NK-92 (cell line): Measurements from ENCODE around the gene DIDO1.

Experiments
- DNase-seq: peaks from one replicate; lab custom pipeline; 2025; ENCODE audit not compliant: unreplicated experiment; lab: John Stamatoyannopoulos, UW

Gene DIDO1

DNA sequence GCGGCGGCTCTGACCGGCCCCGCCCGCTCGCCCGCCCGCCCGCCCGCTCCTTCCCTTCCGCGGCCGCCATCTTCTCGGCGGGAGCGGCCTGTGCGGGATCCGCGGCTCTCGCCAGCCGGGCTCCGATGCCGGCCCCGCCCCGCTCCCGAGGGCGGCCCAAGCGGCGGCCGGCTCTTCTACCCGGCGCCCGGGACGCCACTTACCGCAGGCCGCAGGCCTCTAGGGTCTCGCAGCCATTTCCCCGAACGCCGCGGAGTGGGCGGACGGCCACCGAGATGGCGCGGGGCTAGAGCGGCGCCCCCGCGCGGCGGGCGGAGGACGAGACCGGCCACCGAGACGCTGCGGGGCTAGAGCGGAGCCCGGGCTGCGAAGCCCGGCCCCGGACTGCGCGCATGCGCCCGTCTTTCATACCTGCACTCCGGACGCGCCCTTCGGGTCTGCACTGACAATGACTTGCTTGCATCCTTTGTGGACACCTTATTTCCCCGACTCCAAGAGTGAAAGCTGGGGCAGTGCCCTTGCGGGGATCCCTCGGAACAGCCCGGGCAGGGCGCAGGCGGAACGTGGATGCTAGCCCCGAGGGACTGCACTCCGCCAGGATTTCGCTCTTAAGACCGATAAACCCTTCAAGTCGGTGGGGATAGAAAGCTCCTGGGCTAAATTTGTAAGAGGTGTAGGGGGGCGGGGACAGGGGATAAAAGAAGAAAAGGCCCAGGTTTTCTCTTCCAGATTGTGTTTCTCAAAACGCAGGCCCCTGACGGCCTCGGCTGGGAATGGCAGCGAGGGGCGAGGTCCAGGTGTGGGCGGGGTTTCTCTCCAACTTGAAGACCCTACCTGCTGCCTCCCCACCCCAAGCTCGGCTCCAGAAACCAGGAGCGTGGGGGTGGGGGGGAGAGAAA, at the start of gene DIDO1:
DIDO1 (minus strand) TSS at position 277 of the 899 bp plus-strand sequence.
- DNase-seq = no peak

DNA sequence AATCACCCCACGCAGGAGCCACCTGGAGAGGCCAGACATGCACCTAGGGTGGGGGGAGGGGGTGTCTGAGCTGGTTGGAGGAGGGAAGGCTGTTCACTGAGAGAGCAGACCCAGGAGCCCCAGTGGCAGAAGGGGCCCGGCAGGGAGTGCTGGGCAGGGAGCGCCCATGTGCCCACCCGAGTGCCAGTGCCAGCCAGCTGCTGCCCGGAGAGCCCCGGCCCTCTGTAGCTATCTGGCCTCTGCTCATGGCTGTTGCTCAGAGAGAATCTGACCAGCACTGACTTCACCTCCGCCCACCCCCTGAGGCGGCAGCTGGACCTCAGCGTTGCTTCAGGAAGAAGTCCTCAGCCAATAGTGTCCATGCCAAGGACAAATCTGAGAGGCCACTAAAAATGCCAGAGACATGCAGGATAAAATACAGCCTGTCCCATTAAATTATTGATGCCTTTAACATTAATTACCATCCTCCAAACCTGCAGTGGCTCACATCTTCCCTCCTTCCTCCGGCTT, 49.0 kb upstream of the DIDO1 start:
- DNase-seq = no peak

DNA sequence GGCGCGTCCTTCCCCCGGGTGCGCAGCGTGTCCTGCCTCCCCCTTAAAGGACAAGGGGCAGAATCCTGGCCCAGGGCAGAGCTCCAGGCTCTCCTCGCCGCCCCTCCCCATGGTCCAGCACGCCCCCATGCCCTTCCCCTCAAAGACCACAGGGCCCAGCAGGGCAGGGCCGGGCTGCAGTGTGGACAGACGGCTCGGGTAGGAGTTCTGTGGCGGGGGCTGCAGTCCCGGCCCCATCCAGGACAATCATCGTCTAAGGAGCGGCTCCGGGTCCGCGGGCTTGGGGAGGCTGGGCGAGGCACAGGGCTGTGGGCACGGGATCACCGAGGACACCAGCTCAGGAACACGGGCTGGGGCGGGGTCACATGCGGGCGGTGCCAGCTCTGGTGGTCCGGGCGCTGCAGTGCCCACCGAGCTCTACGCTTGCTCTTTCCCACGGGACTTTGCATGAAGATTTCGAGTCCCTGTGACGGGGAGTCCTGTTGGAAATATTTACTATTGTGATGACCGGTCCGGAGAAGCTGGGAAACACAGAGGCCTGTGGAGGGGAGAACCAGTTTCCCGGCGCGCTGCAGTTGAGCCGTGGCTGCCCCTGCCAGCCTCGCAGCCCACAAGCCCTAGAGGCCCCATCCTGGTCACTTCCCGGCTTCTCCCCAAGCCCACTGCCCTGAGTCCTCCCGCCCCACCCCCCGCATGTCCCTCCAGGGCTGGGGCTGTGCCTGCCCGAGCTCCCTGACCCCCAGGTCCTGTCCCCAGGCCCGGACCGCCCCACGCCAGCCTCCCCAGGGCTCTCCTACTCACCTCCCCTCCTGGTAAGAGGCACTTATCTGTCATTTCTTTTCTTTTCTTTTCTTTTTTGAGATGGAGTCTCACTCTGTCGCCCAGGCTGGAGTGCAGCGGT, 46.8 kb upstream of the DIDO1 start:
- DNase-seq = no peak

DNA sequence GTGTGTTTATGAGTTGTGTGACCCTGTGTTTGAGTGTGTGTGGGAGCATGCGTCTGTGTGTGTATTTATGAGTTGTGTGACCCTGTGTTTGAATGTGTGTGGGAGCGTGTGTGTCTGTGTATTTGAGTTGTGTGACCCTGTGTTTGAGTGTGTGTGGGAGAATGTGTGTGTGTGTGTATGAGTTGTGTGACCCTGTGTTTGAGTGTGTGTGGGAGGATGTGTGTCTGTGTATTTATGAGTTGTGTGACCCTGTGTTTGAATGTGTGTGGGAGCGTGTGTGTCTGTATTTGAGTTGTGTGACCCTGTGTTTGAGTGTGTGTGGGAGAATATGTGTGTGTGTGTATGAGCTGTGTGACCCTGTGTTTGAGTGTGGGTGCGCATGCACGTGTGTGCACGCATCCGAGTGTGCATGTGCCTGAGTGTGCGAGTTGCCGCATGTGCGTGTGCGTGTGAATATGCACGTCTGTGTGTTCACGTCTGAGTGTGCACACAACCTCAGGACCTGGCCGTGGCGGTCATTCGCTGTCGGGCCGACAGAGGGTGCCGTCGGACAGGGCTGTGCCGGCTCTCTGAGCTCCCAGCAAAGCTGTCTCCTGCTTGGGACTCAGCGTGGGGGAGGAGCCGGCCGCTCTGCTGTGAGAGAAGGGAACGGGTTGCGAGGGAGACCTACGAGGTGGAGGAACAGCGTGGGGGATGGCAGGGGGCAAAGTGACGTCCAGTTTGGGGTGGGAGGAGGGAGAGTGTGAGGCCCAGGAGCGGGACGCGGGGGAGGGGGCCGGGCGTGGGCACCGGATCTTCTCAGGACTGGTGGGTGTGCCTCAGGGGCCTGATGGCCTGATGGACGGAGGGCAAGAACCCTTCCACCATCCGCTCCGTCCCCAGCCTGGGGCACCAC, 45.9 kb upstream of the DIDO1 start:
- no peak for DNase-seq

DNA sequence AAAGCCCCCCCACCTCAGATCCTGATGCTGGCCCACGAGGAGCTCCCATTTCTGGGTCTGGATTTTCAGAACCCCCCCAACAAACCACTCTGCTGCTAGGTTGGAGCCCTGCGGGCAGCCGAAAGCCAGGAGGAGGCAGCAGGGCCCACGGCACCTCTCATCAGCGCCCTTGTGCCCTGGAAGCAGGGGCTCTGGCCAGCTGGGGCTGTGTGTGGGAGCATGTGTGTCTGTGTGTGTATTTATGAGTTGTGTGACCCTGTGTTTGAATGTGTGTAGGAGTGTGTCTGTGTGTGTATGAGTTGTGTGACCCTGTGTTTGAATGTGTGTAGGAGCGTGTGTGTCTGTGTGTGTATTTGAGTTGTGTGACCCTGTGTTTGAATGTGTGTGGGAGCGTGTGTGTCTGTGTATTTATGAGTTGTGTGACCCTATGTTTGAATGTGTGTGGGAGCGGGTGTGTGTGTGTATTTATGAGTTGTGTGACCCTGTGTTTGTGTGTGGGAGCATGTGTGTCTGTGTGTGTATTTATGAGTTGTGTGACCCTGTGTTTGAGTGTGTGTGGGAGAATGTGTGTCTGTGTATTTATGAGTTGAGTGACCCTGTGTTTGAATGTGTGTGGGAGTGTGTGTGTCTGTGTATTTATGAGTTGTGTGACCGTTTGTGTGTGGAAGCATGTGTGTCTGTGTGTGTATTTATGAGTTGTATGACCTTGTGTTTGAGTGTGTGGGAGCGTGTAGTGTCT, 45.1 kb upstream of the DIDO1 start:
- no peak for DNase-seq

DNA sequence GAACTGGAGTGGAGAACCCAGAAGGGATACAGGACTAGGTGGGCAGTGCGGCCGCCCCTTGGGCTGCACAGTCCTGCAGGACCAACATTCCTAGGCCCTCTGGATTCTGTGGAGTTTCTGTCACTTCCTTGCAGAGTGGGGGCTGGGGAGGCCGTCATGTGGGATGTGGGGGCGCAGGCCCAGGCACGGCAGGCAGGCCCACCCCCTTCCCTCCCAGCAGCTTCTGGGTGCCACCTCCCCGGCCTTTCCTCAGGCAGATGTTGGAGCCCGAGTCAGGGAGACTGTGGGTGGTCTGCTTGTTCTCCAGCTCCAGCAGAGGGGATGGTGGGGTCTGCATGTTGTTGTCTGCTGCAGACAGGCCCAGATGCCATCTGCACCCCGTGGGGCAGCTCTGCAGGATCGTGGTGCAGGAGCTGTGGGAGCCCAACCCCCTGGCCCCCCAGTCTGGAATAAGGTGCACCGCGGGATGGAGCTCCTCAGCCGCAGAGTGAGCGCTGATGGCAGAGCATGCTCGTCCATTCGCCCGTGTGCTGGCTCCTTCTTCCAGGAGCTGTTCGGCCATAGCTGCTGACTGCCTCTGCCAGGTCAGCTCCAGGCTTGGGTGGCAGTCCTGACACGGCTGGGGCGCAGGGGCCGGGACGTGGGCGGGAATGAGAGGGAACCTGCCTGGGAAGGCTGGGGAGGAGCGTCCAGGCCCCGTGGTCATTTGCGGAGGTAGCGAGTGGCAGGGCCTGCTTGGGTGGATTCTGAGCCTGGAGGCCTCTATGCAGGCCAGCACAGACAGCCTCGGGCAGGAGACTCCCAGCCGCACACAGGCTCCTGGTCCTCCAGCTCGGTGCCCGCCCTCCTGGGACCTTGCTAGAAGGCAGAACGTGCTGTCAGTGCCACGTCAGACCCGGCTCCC, 44.3 kb upstream of the DIDO1 start:
- DNase-seq = no peak

DNA sequence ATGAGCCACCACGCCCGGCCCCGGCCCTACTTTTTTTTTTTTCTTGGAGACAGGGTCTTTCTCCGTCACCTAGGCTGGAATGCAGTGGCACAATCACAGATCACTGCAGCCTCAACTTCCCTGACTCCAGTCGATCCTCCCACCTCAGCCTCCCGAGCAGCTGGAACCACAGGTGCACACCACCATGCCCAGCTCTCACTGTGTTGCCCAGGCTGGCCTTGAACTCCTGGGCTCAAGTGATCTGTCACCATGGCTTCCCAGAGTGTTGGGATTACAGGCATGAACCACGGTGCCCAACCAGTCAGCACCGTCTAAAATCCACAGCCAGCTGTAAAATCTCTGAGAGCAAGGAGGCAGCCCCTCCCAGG, 43.6 kb upstream of the DIDO1 start:
- DNase-seq = no peak

DNA sequence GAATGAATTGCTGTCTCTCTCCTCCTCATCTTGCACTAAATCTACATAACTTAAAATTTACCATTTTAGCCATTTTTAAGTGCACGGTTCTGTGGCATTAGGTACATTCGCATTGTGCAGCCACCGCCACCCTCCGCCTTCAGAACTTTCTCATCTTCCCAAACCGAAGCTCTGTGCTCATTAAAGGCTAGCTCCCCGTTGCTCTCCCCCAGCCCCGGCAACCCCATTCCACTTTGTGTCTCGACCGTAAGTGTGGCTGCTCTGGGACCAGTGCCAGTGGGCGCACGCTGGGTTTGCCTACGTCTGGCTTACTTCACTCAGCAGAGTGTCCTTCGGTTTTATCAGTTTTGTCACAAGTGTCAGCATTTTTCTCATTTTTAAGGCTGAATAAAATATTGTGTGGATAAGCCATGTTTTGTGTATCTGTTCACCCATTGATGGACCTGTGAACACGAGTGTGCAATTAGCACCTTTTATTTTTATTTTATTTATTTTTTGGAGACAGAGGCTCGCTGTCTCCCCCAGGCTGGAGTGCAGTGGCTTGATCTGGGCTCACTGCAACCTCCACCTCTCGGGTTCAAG, 43.0 kb upstream of the DIDO1 start:
- DNase-seq = no peak

DNA sequence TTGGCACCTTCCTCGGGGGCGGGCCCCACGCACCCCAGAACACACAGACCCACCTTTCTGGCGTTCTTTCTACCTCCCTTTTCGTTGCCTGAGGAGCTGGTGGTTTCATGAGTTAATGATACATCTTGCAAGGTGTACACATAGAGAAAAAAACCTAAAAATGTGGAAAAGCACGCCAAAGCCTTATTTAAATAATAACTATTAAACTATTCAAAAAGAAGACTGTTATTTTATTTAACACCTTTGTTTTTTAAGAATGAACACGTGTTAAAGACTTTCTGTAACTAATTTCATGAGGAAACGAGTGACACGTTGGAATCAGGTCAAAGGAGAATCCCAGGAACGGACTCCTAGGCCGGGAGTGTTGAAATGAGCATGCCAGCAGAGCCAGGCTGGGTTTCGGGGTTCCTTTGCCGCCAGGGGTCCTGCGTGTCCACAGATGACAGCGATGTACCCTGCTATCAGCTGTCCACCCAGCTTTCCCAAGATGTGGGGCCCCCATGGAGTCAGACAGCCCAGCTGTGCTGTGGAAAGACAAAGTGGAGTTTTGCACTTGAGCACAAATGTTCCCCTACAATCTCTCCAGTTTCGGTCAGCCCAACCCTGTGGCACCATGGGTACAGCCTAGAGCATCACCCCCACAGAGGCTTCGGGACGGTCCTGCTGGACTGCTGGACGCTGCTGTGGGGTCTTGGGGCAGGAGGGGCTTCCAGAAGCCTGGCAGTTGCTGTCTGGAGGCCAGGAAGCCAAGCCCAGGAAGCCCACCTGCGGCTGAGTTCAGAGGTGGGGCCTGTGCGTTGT, 42.3 kb upstream of the DIDO1 start:
- DNase-seq = no peak

DNA sequence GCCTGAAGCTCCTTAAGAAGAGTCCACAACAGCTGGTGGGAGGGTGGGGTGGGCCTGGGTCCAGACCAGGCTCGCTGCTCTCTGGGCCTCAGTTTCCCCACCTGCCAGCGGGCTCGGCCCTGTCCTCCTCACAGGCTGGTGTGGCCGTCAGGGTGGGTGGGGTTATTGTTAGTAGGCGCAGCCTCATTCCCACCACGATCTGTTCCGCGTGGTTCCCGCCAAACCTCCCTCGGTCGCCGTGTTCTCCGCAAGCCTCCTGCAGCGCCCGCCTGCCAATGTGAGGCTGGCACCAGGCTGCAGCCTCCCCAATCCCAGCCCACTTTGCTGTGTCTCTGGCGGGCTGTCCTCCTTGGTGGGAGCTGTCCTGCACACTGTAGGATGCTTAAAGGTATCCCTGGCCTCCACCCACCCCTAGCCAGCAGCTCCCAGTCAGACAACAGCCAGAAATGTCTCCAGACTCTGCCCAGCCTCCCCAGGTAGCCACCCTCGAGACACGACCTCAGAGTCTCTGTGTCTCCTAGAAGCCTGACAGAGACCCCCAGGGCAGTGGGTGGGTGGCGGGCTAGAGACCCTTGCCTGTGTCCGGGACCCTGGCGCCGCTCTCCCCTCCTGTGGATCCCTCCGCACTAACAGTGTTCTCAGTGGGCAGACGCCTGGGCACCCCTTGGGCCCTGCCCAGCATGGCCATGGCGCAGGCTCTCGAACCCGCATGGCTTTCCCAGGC, 41.5 kb upstream of the DIDO1 start:
- DNase-seq = no peak

DNA sequence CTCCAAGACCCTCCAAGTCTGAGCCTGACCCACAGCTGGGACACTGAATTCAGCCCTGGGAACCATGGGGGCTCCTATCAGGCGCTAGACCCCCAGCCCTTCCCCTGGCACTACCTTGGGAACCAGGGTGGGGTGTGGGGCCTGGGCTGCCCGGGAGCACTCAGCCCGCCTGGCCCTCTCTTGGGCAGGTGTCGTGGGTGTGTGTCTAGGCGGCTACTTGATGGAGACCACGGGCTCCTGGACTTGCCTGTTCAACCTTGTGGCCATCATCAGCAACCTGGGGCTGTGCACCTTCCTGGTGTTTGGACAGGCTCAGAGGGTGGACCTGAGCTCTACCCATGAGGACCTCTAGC, 40.8 kb upstream of the DIDO1 start:
- no peak for DNase-seq

DNA sequence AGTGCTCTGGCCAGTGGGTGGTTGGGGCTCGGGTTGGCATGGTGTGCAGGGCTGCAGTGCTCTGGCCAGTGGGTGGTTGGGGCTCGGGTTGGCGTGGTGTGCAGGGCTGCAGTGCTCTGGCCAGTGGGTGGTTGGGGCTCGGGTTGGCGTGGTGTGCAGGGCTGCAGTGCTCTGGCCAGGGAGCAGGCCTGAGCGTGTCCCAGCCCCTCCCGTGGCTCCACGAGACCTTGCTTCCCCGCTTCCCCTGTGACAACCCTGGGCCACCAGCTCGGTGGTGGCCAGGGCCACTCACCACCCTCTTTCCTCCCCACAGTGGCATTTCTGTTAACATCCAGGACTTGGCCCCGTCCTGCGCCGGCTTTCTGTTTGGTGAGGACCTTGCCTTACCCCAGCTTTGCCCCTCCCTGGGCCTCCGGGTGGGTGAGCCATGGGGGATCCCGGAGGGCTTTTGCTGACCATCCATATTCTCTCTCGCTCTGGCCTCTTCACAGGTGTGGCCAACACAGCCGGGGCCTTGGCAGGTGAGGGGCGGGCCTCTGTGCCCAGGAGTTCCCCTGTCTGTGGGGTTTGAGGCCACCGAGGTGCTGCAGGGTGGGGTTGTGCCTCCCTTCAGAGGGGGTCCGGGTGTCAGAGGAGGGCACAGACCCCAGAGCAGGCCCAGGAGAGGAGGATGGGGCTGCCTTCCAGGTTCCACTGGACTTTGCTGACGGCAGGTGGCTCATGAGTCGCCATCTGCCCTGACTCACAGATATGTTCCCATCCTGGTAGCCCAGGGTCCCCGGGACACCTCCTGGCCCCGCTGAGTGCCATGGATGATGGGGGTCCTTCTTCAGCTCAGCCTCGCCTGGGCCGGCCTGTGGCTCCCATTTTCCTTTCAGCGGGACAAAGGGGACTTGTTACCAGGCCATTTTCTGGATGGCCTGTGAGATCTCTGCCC, 40.2 kb upstream of the DIDO1 start:
- DNase-seq = no peak

DNA sequence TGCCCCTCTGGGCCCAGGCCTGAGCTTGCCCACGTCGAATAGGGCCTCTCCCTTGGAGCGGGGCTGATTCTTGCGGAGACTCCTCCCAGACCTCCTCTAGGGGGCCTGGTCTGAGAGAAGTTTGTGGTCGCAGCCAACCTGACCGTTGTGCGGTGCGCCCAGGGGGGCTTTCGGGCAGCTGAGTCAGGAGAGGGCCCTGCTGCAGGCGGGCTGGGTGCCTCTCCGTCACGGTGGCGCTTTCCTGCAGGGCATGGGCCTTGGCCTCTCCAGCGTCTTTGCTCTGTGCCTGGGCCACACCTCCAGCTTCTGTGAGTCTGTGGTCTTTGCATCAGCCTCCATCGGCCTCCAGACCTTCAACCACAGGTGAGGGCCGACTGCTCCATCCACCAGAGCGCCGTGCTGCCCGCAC, 39.1 kb upstream of the DIDO1 start:
- no peak for DNase-seq

DNA sequence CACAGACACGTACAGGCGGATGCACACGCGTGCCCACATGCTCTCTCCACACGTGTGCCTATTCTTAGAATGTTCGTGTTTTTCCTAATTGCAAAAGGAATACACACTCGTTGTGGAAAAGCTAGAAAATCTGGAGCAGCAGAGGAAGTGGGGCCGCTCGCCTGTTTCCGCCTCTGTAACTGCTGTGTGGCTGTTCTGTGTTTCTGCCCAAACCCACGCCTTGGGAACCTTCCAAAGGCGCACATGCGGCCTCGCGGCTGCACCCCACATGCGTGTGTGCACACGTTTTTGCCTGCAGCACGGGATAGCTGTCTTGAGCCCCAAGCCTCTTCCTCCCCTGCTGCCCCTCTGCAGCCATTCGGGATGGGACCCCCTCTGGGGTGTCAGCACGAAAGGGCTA, 38.4 kb upstream of the DIDO1 start:
- no peak for DNase-seq

DNA sequence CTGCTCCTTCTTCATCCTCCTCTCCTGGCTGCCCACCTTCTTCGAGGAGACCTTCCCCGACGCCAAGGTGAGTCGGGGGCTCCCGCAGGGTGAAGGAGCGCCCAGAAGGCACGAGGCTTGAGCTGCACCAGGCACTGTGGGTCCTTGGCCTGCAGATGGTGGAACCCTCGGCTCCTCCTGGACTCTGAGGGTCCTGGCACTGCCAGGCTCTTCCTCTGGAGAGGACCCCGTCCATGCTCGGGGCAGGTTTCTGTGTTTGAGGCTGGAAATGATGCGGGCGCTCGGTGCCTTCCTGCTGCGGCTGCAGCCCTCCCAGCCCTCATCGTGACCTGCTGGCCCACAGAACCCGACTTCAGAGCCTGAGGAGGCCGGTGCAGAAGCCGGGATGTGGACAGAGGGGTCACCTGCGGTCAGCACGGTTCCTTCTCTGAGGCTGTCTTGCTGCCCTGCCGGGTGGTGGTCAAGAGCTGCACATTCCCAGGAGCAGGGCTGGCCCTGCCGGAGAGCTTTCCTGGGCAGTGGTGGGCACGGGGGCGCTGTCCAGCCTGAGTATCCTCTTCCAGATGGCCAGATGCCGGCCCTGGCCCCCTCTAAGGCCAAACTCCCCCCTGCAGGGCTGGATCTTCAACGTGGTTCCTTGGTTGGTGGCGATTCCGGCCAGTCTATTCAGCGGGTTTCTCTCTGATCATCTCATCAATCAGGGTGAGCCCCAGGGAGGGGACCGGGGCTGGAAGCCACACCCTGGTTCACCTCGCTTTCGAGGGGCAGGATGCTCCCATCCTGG, 37.5 kb upstream of the DIDO1 start:
- no peak for DNase-seq
